ENCODE results near the gene SMARCAD1.
A peak's percentile ranks its signal among the peaks of the same experiment; 100 is the strongest.

The SMARCAD1 gene, protein sequence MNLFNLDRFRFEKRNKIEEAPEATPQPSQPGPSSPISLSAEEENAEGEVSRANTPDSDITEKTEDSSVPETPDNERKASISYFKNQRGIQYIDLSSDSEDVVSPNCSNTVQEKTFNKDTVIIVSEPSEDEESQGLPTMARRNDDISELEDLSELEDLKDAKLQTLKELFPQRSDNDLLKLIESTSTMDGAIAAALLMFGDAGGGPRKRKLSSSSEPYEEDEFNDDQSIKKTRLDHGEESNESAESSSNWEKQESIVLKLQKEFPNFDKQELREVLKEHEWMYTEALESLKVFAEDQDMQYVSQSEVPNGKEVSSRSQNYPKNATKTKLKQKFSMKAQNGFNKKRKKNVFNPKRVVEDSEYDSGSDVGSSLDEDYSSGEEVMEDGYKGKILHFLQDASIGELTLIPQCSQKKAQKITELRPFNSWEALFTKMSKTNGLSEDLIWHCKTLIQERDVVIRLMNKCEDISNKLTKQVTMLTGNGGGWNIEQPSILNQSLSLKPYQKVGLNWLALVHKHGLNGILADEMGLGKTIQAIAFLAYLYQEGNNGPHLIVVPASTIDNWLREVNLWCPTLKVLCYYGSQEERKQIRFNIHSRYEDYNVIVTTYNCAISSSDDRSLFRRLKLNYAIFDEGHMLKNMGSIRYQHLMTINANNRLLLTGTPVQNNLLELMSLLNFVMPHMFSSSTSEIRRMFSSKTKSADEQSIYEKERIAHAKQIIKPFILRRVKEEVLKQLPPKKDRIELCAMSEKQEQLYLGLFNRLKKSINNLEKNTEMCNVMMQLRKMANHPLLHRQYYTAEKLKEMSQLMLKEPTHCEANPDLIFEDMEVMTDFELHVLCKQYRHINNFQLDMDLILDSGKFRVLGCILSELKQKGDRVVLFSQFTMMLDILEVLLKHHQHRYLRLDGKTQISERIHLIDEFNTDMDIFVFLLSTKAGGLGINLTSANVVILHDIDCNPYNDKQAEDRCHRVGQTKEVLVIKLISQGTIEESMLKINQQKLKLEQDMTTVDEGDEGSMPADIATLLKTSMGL

DNA sequence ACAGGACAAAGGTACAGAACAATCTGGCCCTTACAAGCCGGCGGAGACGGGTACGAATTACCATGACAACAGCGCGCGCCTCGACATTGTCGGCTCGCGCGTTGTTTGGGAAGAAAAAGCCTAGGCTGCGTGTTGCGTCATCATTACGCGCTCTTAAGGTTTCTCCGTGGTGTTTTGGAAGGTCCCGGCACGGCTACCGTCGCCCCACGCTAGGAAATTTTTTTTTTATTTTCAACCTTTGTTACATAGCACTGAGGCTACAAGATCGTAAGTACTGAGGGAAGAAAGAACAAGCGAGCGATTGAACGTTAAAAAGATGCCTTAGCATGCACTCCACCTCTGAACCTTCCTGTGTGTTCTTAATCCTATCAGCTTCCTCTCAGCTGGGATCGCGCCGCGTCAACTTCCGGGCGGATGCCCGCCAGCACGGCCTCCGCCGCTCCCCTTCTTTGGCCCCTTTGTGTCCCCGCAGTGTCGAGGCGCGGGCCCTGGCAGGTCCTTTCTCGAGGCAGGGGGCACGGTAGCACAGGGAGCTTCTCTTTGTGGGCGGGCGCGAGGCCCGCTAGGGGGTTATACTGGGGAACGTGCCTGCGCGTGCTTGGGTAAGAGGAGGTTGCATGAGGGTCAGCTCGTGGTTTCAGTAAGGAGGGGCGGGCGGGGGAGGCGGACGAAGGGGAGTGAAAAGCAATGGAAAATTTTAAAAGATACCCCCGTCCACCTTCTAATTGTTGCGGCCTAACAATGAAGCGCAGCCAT lies at the start of gene SMARCAD1:
SMARCAD1 (plus strand) TSS at position 397 of the 756 bp plus-strand sequence. CDS start 530 bp downstream, outside the sequence.
- peak; percentile 86 to 89 for DNase-seq

DNA sequence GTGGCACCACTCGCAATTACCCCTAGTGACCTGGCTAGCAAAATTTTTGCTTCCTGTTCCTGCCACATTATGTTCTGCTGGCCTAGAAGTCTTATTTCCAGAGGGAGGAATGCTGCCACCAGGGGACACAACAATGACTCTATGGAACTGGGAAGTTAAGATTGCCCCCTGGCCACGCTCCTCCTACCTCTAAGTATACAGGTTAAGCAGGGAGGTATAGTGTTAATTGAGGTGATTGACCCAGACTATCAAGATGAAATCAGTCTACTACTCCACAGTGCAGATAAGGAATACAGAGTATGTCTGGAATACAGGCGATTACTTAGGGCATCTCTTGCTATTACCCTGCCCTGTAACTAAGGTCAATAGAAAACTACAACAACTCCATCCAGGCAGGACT lies 48.8 kb upstream of the SMARCAD1 start:
- DNase-seq, result no peak

DNA sequence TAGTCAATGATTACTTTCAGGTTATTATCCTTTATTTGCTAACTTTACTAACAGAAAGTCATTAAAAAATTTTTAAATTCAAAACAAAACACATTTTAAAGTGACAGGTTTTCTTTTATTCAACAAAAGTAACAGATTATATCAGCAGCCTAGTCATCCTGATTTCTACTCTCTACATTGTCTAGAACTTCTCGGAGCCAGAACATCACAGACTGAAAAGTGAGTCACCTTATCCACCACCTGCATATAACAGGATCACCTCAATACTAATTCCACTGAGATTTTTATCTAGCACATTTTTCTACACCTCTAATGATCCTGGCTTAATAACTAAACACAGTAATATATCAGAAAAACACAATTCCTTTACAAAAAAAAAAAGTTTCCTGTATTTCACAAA lies 47.9 kb upstream of the SMARCAD1 start:
- no peak for DNase-seq

DNA sequence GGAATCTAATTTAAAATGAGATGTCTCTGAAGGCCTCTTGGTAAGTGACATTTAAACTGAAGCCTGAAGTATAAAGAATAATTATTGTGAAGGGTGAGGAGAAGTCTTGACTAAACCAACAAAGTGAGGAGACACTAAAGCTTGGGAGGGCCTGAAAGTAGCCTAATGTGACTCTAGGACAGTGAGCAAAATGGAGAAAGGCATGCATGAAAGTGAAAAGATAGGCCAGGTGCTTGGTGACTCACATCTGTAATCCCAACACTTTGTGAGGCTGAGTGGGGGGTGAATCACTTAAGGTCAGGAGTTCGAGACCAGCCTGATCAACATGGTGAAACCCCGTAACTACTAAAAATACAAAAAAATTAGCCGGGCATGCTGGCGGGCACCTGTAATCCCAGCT lies 46.9 kb upstream of the SMARCAD1 start:
- no peak for DNase-seq

DNA sequence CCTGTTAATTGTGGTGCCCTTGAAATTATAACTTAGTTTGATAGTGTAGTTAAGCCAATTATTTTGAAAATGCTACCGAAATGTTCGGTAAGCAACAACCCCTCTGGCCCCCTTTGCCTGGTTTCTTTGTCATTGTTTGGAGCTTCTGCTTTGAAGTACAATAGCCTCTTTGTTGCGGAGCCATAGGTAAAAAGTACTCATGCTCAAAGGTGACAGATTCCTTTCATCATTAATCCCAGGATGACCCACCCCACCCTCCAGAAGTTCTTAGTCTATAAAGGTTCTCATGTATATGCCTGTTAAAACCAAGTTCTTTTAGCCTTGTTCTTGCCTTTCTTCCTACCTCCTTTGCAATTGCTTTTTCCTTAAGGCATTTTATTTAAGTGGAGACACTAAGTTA lies 42.4 kb upstream of the SMARCAD1 start:
- no peak for DNase-seq

DNA sequence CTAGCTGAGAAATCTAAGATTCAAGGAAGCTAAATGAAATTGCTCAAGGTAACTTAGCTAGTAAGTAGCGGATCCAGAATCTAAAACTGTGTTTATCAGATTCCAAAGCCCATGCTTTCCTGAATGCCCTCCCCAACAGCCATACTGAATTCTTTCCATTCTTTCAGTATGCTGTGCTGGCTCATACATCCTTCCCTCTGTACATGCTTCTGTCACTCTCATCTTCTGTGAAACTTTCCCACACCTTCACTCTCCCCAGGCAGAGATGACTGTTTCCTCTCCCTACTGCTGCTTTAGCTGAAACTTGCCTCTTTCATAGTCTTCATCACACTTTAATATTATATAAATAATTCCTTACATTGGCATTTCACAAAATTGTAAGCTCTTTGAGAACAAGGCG lies 39.3 kb upstream of the SMARCAD1 start:
- no peak for DNase-seq

DNA sequence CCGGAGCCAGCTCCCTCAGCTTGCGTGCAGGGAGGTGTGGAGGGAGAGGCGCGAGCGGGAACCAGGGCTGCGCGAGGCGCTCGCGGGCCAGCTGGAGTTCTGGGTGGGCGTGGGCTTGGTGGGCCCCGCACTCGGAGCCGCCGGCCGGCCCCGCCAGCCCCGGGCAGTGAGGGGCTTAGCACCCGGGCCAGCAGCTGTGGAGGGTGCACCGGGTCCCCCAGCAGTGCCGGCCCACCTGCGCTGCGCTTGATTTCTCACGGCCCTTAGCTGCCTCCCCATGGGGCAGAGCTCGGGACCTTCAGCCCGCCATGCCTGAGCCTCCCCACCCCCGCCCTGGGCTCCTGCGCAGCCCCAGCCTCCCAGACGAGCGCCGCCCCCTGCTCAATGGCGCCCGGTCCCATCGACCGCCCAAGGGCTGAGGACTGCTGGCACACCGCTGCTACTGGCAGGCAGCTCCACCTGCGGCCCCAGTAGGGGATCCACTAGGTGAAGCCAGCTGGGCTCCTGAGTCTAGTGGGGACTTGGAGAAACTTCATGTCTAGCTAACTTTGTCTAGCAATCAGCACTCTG lies 37.8 kb upstream of the SMARCAD1 start:
- no peak for DNase-seq

DNA sequence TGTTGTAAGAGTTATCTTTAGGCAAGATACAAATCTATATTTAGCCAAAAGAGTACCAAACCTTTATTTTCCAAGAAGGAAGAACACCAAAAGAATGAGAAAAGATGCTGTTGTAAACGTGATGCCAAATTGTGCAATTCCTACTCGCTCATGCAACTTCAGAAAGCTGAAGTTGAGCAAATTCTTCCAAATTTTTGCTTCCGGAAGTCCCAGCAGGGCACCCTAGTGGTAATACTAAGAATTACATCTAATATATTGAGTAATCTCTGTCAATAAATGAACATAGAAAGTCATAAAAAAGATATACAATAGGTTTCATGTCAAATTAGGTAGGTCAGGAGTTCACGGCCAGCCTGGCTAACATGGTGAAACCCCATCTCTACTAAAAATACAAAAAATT lies 36.0 kb upstream of the SMARCAD1 start:
- no peak for DNase-seq

DNA sequence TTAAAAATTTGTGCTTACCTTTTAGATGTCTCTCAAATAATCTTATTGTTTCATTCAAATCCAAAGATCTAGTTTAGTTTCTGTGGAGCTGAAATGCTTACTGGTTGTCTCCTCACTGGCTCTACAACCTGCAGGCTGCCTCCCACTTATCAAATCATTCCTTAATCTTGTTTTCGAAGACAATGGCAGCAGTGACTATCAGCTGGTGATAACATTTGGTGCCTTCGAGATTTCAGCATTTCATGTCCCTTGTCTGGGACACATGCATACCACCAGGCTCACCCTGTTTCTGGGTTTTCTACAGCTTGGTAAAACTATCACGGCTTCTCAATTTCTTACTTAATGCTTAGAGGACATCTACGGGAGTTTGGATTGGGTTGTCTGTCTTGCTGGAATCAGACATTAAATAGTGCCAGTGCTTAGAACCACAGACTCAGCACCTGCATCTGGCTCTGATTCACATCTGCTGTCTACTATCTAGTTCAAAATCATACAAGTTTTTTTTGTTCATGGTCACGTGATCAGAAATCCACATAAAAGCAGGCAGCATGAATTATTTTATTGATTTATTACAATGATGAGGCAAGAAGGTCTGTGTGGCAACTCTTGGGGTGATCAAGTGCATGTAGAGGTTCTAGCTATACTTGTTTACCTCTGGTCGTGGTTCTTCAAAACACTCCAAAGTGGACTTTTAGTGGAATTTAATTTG lies 32.0 kb upstream of the SMARCAD1 start:
- no peak for DNase-seq

DNA sequence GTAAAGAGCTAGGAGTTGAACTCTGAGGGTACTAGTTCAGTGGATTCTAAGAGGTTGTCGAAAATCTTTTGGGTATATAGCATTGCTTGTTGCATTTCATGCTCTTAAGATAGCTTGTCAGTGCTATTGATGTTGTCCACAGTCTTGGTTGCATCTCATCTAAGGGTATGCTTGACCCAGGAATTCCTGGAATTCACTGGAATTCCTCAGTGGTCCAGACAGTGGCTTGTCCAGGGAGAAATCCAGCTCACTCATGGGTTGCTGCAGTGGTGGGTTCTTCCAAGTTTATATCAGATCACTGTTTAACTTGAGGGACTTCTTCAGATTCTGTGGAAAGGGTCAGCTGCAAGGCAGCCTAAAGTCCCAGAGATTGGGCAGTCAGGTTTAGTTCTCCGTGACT lies 29.8 kb upstream of the SMARCAD1 start:
- DNase-seq, result no peak

DNA sequence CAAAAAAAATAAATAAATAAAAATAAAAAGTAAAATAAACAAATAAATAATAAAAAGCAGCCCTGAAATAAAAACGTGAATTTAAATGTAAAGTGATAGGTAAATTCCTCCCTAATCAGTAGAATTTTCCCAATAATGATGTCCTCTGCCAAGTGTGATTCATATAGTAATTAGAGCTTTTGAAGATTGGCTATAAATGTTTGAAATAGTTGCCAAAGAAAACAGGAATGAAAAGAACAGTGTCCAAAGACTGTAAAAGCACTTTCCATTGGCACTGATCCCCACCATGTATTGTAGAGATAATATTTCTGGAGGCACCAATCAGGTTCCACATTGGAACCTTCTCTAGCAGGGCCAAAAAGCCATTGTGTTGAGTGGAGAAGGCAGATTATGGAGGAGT lies 25.9 kb upstream of the SMARCAD1 start:
- DNase-seq, result no peak

DNA sequence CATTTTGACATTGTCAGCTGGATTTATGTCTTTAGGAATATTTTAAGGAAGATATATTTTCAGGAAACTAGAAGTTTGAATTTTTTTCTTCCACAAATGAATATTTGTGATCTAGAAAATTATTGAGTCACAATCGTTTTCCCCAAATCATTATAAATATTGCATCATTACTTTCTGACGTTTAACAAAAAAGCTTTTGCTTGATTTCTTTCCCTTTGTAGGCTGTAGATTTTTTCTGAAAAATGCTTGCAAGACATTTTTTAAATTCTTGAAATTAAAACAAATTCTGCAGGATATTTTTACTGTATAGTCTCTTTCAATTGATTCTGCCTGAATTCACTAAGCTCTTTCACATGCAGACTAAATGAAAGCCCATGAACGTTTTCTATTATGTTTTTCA lies 4.9 kb upstream of the SMARCAD1 start:
- DNase-seq, result no peak

DNA sequence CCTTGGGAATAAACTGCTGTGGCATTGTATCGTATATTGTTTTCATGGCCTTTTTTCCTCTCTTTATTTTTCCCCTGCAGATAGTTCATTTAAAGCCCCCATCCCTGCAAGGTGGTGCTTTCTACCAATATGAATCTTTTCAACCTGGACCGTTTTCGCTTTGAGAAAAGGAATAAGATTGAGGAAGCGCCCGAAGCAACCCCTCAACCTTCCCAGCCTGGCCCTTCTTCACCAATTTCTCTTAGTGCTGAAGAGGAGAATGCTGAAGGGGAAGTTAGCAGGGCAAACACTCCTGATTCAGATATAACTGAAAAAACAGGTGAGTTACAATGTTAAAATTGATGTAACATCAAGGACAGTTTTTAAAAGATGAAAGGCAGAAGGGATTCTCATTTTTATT lies 601 bp downstream of the SMARCAD1 start:
- DNase-seq, result no peak

DNA sequence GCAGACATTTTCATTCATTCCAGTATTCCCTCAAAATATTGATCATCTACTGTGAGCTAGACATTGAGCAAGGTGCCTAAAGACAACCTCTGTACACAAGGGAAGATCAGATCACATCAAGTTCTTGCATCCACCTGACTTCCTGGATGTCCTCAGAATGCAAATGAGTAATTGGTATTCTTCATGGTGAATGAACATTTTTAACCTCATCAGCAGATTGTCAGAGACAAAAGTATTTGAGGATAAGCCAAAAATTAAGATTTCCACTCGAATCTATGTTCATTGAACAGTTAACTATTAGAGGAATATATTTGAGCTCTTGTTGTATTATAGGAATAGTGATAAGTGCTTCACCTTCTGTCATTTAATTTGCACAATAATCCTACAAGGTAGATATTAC lies 1.3 kb downstream of the SMARCAD1 start:
- no peak for DNase-seq

DNA sequence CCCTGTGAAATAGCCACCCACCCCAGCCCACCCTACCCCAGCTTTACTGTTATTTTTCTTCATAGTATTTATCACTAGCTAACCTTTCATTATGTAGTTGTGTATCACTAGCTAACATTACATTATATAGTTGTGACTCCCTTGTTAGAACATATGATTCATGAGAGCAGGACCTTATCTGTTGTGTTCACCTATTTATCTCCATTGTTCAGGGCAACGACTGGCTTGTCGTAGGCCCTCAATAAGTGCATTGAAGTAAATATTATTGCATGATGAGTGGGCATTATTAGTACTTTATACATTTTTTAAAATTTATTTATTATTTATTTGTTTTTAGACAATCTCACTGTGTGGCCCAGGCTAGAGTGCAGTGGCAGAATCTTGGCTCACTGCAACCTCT lies 4.2 kb downstream of the SMARCAD1 start:
- no peak for DNase-seq

DNA sequence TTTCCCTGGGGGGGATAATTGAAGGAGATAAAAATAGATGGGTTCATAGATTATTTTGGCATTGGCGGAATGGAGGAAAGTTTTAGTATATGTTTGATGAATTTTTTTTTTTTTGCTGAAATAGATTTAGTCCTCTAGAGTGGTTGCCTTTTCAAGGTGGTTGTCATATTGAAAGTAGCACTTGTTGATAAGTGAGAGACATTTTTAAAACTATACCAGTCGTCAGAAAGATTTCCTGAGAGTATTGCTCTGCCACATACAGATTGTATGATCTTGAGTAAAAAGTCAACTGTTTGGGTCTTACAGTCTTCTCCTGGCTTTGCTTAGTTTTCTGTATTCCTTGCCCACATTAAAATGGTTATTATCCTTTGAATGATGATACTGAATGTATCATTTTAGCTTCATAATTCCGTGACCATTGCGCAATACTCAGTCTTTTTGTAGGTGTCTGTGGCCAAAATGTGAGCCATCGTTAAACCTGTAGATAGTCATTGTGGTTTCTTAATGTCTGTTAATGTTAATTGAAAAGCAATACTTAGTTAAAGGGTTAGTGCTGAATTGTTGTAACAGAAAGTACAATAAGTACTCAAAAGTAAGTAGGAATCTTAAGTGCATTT lies 7.1 kb downstream of the SMARCAD1 start:
- no peak for DNase-seq

DNA sequence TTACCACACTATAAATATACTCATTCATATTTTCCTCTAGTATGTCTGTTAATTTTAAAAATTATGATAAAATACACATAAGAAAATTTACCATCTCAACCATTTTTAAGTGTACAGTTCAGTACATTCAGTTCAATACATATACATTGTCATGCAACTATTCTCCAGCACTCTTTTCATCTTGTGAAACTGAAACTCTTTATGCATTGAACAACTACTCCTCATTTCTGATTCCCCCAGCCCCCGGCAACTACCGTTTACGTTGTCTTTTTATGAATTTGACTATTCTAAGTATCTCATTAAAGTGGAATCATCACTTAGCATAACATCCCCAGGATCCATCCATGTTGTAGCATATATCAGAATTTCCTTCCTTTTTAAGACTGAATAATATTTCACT lies 8.7 kb downstream of the SMARCAD1 start:
- DNase-seq, result no peak

DNA sequence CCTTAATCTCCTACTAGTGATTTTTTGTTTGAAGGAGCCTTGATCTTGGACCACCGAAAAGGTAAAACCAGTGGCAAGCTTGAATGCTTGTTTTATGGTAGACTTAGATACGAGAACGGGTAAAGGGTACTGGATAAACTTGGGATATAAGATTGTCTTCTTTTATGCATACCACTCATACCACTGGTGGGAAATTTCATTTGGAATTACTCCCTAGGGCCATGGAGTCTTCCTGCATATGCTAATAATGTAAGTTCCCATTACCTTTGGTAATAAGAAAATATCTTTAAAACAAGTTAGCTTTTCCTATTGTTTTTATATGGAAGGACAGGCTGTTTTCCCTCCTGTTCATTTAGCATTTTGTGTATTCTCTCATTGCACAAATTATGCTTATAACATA lies 11.7 kb downstream of the SMARCAD1 start:
- no peak for DNase-seq

DNA sequence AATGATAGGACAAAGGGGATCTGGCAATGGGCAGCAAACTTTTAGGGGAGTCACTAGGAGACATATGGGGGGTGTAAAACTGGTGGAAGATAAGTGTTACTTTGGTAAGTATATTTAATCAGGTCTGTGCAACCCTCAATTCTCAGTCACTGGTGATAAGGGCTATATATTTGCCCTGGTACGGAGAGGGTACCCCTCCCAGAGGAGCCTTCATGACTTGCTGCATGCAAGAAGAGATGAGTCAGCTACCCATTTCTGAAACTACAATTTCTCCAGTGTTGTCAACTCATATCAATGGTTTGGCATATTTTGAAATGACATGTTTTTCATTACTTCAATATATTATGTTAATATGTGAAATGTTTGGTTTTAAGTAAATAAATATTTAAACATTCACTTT lies 14.3 kb downstream of the SMARCAD1 start:
- DNase-seq, result no peak

DNA sequence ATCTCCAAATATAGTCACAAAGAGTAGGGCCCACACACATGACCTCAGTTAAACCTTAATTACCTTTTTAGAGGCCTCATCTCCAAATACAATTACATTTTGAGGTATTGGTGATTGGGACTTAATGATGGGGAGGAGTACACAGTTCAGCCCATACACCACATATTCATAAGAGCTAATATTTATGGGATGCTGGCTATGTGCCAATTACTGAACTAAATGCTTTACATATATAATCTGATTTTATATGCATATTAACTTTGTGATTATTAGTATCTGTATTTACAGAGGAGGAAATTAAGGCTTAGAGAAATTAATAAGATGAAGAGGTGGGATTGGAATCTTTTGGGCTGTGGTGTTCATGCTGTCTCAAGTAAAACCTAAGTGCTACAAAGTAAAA lies 17.8 kb downstream of the SMARCAD1 start:
- DNase-seq, result no peak

DNA sequence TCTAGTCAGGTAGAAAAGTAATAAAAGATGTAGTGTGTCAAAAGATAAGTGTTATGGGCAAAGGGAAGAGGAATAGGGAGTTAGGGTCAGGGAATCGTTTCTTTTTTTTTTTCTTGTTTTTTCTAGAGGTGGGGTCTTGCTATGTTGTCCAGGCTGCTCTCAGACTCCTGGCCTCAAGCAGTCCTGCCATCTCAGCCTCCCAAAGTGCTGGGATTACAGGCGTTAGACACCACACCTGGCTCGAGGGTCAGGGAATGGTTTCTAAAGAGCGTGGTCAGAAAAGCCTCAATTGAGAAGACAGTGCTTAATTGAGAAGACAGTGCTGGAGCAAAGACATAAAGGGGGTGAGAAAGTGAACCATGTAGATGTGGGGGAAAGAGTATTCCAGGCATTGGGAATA lies 19.1 kb downstream of the SMARCAD1 start:
- no peak for DNase-seq

Measured in activated CD4-positive, alpha-beta T cell treated with anti-CD3 and anti-CD28 coated beads for 4 hours (primary cell).